HG03066 (cell line): ENCODE data around the gene COL25A1.
"Not testable (repeated sequence)": the region's sequence is repeated elsewhere in the genome, so short reads cannot be mapped to it uniquely, and the experiment has no call there.

Experiments
- ATAC-seq: cut with Tn5 transposase; IDR thresholded peaks from one replicate; pipeline ENCODE4 v1.9.1; 2021; ENCODE audit warnings: low read depth; ENCODE audit not compliant: unreplicated experiment

COL25A1 gene

DNA sequence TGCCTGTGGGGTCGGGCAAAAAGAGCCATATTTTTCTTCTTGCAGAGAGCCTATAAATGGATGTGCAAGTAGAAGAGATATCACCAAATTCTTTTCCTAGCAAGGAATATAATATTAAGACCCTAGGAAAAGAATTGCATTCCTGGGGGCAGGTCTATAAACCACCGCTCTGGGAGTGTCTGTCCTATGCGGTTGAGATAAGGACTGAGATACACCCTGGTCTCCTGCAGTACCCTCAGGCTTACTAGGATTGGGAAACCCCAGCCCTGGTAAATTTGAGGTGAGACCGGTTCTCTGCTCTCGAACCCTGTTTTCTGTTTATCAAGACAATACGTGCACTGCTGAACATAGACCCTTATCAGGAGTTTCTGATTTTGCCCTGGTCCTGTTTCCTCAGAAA, 280.8 kb downstream of the COL25A1 start:
- ATAC-seq: not testable (repeated sequence)

DNA sequence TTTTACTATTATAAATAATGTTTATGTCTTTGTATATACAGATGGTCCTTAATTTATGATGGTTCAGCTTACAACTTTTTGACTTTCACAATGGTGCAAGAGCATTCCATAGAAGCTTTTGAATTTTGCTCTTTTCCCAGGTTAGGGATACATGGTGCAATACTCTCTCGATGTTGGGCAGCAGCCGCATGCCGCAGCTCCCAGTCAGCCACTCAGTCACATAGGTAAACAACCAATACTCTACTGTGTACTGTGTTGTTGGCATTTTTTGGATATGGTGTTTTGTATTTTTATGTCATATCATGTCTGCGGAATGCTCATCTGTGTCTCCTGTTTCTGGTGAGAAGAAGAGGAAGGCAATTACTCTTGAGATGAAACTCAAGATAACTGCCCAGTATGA, 281.6 kb downstream of the COL25A1 start:
- ATAC-seq: no peak

- ATAC-seq: no peak
These were observed 286.3 kb downstream of the COL25A1 start for GRCh38 chr4:109016200-109016599.

GRCh38 chr4:109015413-109015810, 287.0 kb downstream of the COL25A1 start:
- ATAC-seq: no peak

GRCh38 chr4:109014593-109015412, 287.7 kb downstream of the COL25A1 start:
- ATAC-seq: no peak

GRCh38 chr4:109012286-109012880, 290.1 kb downstream of the COL25A1 start:
- no peak for ATAC-seq

DNA sequence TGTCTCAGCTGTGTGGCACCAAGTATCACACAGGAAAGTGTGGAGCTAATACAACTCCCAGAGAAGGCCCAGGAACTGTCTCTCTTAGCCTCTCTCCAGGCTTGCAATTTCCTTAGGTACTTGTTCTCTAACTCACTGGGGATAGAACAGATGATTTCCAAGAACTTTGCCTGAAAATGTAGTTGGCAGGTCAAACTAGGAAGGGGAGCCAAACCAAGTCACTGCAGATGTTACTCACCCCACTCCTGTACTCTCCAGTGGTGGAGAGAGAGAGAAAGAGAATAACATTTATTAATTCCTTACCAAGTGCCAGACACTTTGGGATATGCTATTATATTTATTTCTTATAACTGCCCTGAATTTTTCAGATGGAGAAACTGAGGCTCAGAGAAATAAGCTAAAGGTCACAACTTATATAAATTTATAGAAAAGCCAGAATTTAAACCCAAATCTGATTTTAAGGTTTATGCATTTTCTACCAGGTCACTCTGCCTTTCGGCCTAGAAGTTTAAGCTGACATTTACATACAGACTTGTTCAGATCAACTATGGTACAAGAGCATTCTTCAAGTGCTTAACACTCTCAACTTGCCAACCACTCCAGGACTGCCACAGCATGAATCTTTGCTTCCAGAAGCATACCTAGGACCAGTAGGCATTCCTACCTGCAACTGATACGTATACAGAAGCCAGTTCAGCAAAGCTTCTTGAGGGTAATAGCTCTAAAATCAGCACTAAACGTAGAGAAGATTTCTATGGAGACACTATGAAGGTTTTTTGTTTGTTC, 291.0 kb downstream of the COL25A1 start:
- no peak for ATAC-seq

DNA sequence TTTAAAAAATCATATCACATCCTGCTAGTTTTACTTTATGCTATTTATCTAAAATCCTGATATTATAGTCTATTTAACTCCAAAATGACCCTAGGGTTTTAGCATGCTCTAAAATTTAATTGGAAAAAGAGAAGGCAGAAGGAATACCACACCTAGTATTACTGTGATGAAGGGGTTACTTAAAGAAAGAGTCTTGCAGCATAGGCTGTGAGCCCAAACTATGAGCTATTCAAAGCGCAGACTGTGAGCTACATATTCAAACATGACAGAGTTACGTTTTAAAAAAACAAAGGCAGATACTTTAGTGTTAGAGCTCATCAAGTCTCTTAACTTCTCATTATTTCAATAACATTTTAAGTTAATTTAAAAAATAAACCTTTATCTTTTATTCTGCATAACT, 291.9 kb downstream of the COL25A1 start:
- no peak for ATAC-seq

DNA sequence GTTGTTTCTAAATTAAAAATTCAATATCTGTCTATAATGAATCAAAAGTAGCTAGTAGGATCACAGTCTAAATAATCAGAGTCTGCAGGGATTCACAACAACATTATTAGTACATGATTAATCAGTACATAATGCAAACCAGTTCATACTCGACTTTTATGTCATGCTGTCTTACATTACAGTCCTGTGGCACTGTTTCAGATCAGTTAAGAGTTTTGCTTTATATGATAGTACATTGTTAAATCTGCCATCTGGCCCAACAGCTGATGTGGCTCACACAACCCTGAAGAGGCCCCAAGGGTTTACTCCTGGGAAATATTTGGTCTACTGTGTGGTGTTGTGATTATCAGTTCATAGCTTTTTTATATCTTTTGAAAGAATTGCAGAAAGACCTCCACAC, 292.5 kb downstream of the COL25A1 start:
- ATAC-seq: no peak

- no peak for ATAC-seq
These were observed 294.5 kb downstream of the COL25A1 start for GRCh38 chr4:109007976-109008375.

- no peak for ATAC-seq
These were observed 296.9 kb downstream of the COL25A1 start for GRCh38 chr4:109005523-109005922.

GRCh38 chr4:109004418-109004817, 298.0 kb downstream of the COL25A1 start:
- ATAC-seq: no peak

GRCh38 chr4:109003964-109004363, 298.5 kb downstream of the COL25A1 start:
- ATAC-seq: no peak

- no peak for ATAC-seq
These were observed 310.7 kb downstream of the COL25A1 start for GRCh38 chr4:108991551-108992328.

- ATAC-seq: peak; percentile 56
These were observed 313.8 kb downstream of the COL25A1 start for GRCh38 chr4:108988464-108989195.

- not testable (repeated sequence) for ATAC-seq
These were observed 318.0 kb downstream of the COL25A1 start for GRCh38 chr4:108984495-108984894.

DNA sequence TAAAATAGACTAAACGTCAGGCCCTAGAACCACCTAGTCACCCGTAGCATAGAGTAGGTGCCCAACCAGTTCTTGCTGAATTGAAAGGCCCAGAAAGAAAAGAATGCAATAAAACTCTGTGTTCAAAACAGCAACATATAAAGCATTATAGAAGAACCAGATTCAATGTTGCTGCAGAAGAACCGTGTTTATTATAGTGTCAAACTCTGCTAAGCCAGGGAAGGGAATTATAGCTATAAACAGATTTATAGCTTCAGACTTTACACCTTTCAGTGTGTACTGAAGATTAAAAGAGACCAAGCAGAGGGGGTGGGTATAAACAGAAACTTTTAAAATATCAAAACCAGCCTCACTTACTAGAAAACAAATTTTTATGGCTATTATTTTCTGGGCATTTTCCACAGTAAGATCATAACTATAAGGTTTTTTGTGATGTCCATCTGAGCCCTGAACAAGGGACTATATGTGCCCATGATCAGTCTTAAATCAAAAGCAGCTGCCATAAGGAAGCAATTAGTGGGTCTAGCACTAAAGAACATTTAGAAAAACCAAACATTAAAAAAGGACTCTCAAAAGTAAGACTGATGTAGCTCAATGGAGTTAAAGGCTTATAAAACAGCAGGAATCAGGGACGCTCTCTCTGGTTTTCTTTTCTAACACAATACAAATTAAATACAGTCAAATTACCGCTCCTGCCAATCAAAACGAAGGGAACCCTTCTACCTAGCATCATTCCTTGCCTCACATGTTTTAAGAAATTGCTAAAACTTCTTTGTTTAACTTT, 319.9 kb downstream of the COL25A1 start:
- ATAC-seq: no peak

DNA sequence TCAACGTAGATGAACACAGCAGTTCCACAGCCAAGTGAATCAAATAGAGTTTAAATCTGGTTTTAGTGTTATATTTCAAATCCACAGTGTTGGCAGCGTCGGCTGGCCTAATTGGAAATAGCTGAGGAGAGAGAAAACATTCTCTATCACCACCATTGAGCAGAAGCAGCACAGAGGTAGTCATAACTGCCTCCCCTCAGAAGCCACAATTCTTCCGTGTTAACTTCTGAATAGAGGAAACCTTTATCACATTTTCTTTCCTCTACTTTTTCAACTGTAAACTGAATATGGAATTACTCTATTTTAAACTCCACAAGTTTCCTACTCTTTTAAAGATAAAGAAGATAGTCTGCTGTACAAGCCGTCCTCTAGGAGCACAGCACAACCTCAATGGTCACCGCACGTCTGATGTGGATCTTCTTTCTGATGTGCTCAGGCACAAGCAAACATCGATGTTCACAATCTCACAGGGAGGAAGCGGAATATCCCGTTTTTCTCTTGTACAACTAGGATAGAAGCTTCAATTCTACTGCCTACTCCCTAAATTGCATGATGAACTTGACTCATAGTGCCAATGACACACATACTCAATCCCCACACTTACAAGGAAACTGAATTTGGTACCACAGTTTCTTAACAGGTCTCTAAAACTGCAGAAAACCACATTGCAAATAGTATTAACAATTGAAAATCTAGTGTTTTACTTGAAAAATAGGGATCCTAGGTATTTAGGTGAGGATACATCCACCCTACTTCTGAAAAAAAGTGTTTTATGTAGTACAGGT, 321.8 kb downstream of the COL25A1 start:
- ATAC-seq: no peak
